Measurements from ENCODE around the gene HOXB13.

HOXB13 gene

GRCh38 chr17:48753794-48754499, 25.4 kb upstream of the HOXB13 start:
- Histone ChIP-seq H2AFZ (ENCODE audit: low read length) (no peak overlapping the region), H3K9me3 (replicated peaks; ENCODE audit: insufficient read depth, low read length) (no peaks in the 10 kb centered on the region), H3K36me3 (replicated peaks; ENCODE audit: insufficient read depth, low read length) (no peaks in the 10 kb centered on the region), H3K4me2 (ENCODE audit: low read depth, low read length) (no peak overlapping the region), H3K4me3 (ENCODE audit: low read length) (no peak overlapping the region), H3K9ac (ENCODE audit: low read length) (no peak overlapping the region), H3F3A (ENCODE audit: insufficient read depth, low read length) (no peaks in the 10 kb centered on the region), H3K9me2 (replicated peaks; ENCODE audit: insufficient read depth, low read length) (no peaks in the 10 kb centered on the region), H3K27me3 (replicated peaks; ENCODE audit: insufficient read depth, low read length) (peaks cover 85% of the 10 kb centered on the region), H3K27ac (ENCODE audit: low read length) (no peak overlapping the region), H4K20me1 (ENCODE audit: insufficient read depth, low read length) (no peaks in the 10 kb centered on the region), H3K79me2 (ENCODE audit: low read length) (no peaks in the 10 kb centered on the region), H3K4me1 (ENCODE audit: low read length) (no peaks in the 10 kb centered on the region)
- no peak for DNase-seq
- no peak for TF ChIP-seq CTCF (IDR thresholded peaks at IDR 0.05; ENCODE audit: low read length)
- no peak for TF ChIP-seq EZH2phosphoT487 (IDR thresholded peaks at IDR 0.05; ENCODE audit: low read length)
- no peak for TF ChIP-seq EZH2 (optimal IDR thresholded peaks at IDR 0.05; ENCODE audit: low read depth, low read length)

DNA sequence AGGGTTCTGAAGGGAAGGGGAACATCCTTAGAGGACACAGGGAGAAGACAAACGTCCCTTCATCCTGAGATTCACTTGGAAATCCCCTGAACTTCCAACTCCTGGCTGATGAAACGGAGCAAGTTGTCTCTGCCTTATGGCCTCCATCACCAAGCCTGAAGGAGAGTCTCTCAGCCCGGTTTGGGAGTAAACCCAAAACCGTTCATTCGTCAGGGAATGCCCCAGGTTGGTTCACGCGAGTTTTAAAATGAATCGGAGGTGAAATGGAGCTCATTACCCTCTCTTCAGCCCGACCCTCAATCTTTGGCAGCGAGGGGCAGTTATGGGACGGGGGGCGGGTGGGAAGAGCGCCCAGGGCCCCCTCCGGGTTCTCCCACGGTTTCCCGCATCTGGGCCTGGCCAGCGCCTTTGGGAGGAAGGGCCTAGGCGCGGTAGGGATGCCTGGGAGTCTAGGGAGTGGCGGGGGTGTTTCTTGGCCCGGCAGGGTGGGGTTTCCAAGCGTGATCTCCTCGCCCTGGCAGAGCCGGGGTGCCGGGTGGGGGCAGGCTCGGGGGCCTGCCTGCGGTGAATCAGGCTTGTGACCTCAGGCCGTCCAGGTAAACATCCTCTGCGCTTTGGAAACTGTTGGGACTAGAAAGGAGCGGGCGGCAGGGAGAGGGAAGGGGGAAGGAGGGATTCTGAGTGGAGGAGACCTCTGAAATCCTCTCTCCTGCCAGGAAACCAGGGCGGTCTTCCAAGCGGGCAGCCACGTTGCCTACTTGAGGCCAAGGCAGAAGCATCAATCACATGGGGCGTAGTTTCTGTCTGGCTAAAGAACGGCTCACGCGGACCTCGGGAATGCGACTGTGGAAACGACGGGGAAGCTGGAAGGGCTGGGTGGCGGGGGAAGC, 24.1 kb upstream of the HOXB13 start:
- Histone ChIP-seq H3K4me2 (ENCODE audit: low read depth, low read length) (no peak overlapping the region), H3K9ac (ENCODE audit: low read length) (no peak overlapping the region), H3K4me3 (ENCODE audit: low read length) (no peak overlapping the region), H3K9me2 (replicated peaks; ENCODE audit: insufficient read depth, low read length) (no peaks in the 10 kb centered on the region), H3K4me1 (ENCODE audit: low read length) (no peaks in the 10 kb centered on the region), H3F3A (ENCODE audit: insufficient read depth, low read length) (no peaks in the 10 kb centered on the region), H3K36me3 (replicated peaks; ENCODE audit: insufficient read depth, low read length) (no peaks in the 10 kb centered on the region), H3K9me3 (replicated peaks; ENCODE audit: insufficient read depth, low read length) (no peaks in the 10 kb centered on the region), H3K27me3 (replicated peaks; ENCODE audit: insufficient read depth, low read length) (peaks cover 96% of the 10 kb centered on the region), H4K20me1 (ENCODE audit: insufficient read depth, low read length) (no peaks in the 10 kb centered on the region), H3K79me2 (ENCODE audit: low read length) (no peaks in the 10 kb centered on the region), H2AFZ (ENCODE audit: low read length) (no peak overlapping the region), H3K27ac (ENCODE audit: low read length) (no peak overlapping the region)
- TF ChIP-seq EZH2phosphoT487 (IDR thresholded peaks at IDR 0.05; ENCODE audit: low read length), result no peak
- TF ChIP-seq EZH2 (optimal IDR thresholded peaks at IDR 0.05; ENCODE audit: low read depth, low read length), result no peak
- no peak for TF ChIP-seq CTCF (IDR thresholded peaks at IDR 0.05; ENCODE audit: low read length)
- no peak for DNase-seq

DNA sequence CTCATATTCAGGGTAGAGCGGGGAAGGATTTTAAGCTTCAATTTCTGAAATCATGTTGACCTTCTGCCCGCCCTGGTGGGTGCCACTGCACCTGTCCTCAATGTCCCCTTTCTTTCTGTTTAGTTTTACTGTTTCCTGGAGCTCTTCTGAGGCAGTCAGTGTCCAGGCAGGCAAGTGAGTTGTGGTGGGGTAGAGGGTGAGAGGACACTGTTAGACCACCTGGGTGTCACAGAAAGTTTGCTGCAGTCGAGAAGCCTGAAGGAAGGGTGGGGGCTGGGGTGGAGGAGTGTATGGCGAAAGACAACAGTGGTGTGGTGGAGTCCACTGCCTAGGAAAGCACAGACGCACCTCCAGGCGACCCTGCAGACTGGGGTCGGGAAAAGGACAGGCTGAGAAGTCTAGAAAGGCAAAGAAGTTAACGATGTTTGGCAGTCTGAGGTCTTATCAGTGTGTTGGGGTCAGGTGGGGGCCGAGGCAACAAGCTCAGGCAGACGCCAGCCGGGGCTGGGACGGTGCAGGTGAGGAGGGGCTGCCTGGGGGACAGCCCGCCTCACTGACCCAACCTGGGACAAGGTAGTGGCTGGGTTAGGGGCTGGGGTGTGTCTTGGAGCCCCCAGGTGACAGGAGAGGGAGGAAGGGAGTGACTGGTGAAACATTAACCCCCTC, 23.3 kb upstream of the HOXB13 start:
- H3K9me2 ChIP-seq (replicated peaks; ENCODE audit: insufficient read depth, low read length), result no peaks in the 10 kb centered on the region
- H3K9me3 ChIP-seq (replicated peaks; ENCODE audit: insufficient read depth, low read length), result no peaks in the 10 kb centered on the region
- H3K27me3 ChIP-seq (replicated peaks; ENCODE audit: insufficient read depth, low read length), result peaks cover 97% of the 10 kb centered on the region
- H2AFZ ChIP-seq (ENCODE audit: low read length), result no peak overlapping the region
- no peaks in the 10 kb centered on the region for H4K20me1 ChIP-seq (ENCODE audit: insufficient read depth, low read length)
- no peak overlapping the region for H3K4me2 ChIP-seq (ENCODE audit: low read depth, low read length)
- H3F3A ChIP-seq (ENCODE audit: insufficient read depth, low read length), result no peaks in the 10 kb centered on the region
- TF ChIP-seq EZH2phosphoT487 (IDR thresholded peaks at IDR 0.05; ENCODE audit: low read length), result no peak
- TF ChIP-seq CTCF (IDR thresholded peaks at IDR 0.05; ENCODE audit: low read length), result no peak
- TF ChIP-seq EZH2 (optimal IDR thresholded peaks at IDR 0.05; ENCODE audit: low read depth, low read length), result no peak
- H3K79me2 ChIP-seq (ENCODE audit: low read length), result no peaks in the 10 kb centered on the region
- no peak overlapping the region for H3K9ac ChIP-seq (ENCODE audit: low read length)
- H3K4me3 ChIP-seq (ENCODE audit: low read length), result no peak overlapping the region
- H3K27ac ChIP-seq (ENCODE audit: low read length), result no peak overlapping the region
- no peaks in the 10 kb centered on the region for H3K4me1 ChIP-seq (ENCODE audit: low read length)
- no peak for DNase-seq
- no peaks in the 10 kb centered on the region for H3K36me3 ChIP-seq (replicated peaks; ENCODE audit: insufficient read depth, low read length)

Measured in MM.1S (cell line).